SK-N-MC (cell line): ENCODE results near the gene PHACTR3.

Experiments used
- DNase-seq: peaks from one replicate; pipeline ENCODE4 v3.0.0-alpha.2; 2011; ENCODE audit warnings: low read depth, low spot score
- H3K27ac ChIP-seq: fragments of 200-600 bp; sonication (generic); 2 replicates; pipeline ENCODE4 v1.5.1; 2016; ENCODE audit warnings: mixed run types
- H3K36me3 ChIP-seq: fragments of 200-600 bp; sonication (generic); 2 replicates; pipeline ENCODE4 v1.6.1; 2017; ENCODE audit warnings: antibody characterized with exemption, low read length, mixed read lengths; ENCODE audit not compliant: insufficient read depth
- H3K4me3 ChIP-seq: fragments of 200-600 bp; sonication (generic); 2 replicates; pipeline ENCODE4 v1.5.1; 2016
- H3K9ac ChIP-seq: fragments of 200-600 bp; sonication (generic); 2 replicates; pipeline ENCODE4 v1.8.0; 2017; ENCODE audit warnings: mixed run types, mixed read lengths; ENCODE audit not compliant: insufficient read length
- H3K9me3 ChIP-seq: fragments of 200-600 bp; sonication (generic); 2 replicates; pipeline ENCODE4 v1.6.1; 2017; ENCODE audit warnings: low read depth, mild to moderate bottlenecking, antibody characterized with exemption, low read length, moderate library complexity, mixed read lengths
- EZH2 ChIP-seq: fragments of 200-600 bp; sonication (generic); IDR thresholded peaks from one replicate; pipeline ENCODE4 v1.6.1; 2017; ENCODE audit warnings: antibody characterized with exemption
- FOXP2 ChIP-seq: optimal IDR thresholded peaks from 2 replicates; pipeline ENCODE3; 2011; ENCODE audit warnings: mild to moderate bottlenecking, moderate library complexity; ENCODE audit not compliant: insufficient read depth; ENCODE audit errors: extremely low read length, control extremely low read depth
- POLR2AphosphoS5 ChIP-seq: IDR thresholded peaks from 2 replicates; pipeline ENCODE4 v1.6.1; 2012; ENCODE audit warnings: mild to moderate bottlenecking, low read depth, low read length, borderline replicate concordance

Gene PHACTR3

DNA sequence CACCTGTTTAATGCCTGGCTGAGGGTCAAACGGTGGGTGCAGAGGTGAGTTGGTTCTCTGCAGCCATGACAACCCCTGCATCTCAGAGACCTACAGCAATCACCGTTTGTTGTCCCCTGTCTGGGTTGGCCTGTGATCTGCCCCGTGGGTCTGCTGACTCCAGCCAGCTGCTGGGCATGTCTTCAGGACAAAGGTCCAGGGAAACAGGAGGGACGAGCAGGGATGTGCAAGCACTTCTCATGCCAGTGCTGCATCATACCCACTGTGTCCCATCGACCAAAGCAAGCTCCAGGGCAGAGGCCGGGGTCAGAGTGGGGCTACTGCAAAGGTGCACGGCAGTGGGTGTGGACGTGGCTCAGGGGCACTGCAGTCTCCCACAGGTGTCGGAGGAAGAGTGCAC is 150.2 kb downstream of the PHACTR3 start:
- no peak for DNase-seq
- H3K27ac ChIP-seq: no peak overlapping the region
- H3K4me3 ChIP-seq: no peak overlapping the region
- TF ChIP-seq FOXP2 (no peak), POLR2AphosphoS5 (no peak), EZH2 (no peak)
- no peaks in the 10 kb centered on the region for H3K36me3 ChIP-seq
- no peak overlapping the region for H3K9ac ChIP-seq
- no peaks in the 10 kb centered on the region for H3K9me3 ChIP-seq

DNA sequence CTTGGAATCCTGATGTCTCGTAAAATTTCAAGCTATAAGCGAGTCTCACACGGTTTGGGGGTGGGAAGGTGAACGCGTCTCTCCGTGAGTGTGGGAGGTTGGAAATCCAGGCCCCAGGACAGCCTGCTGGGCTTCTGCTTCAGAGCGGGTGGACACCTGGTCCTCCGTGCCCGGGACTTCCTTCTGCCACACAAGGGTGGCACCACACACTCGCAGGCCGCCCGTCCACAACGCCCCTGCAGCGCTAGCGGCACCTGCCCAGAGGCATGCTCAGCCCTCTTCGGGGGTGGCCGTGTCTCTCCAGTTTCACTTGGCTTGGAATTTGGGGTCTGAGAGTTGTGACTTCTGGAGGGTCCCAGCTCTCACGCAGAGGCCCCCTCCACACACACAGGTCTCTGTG is 151.9 kb downstream of the PHACTR3 start:
- Histone ChIP-seq H3K27ac (no peak overlapping the region), H3K9me3 (no peaks in the 10 kb centered on the region), H3K4me3 (no peak overlapping the region), H3K9ac (no peak overlapping the region), H3K36me3 (no peaks in the 10 kb centered on the region)
- DNase-seq: no peak
- TF ChIP-seq EZH2 (no peak), FOXP2 (no peak), POLR2AphosphoS5 (no peak)

DNA sequence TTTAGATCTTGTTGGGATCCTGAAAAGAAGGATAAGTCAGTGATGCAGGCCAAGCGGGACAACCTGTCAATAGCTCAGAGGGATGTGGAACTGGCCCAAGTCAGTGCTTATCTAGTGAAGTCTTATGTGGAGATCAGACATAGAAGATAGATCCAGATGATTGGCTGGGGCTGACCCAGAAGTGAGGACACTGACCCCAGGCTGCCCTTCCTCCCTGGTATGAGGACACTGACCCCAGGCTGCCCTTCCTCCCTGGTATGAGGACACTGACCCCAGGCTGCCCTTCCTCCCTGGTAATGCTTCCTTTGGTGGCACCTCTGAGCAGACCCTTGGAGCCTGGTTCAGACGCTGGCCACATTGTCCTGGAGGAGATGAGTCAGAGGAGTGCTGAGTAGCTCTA is 159.7 kb downstream of the PHACTR3 start:
- no peak overlapping the region for H3K9ac ChIP-seq

DNA sequence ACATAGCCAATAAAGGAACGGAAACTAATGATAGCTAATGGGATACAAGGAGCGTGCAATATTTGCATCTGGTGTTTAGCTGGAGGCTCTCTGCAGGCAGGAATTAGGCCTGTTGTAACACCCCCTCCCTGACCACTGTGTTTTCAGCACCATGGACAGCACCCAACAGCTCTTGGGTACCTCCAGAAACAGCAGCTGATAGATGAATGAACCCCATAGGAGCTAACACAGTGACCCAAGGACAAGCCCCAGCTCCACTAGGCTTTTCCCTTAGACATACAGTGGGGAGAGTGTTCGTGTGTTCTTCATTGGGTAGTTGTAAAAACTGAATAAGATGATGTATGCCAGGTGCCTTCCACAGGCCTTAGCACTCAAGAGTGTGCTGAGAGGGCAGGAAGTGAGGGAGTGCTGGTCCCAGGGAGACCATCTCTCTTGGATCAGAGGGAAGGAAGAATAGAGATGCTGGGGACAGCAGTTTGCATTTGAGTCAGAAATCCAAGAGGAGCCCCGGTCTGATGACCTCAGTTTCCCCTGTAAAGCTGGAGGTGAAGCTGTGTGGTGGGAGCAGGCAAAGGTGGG is 161.3 kb downstream of the PHACTR3 start:
- Histone ChIP-seq H3K9ac (no peak overlapping the region), H3K4me3 (no peak overlapping the region), H3K9me3 (no peaks in the 10 kb centered on the region), H3K27ac (no peak overlapping the region), H3K36me3 (no peaks in the 10 kb centered on the region)
- TF ChIP-seq POLR2AphosphoS5 (no peak), FOXP2 (no peak), EZH2 (no peak)
- DNase-seq: no peak

More for the DNA sequence above, 159.7 kb downstream of the PHACTR3 start:
- TF ChIP-seq FOXP2 (no peak), POLR2AphosphoS5 (no peak), EZH2 (no peak)
- Histone ChIP-seq H3K4me3 (no peak overlapping the region), H3K27ac (no peak overlapping the region), H3K36me3 (no peaks in the 10 kb centered on the region), H3K9me3 (no peaks in the 10 kb centered on the region)
- DNase-seq: no peak

DNA sequence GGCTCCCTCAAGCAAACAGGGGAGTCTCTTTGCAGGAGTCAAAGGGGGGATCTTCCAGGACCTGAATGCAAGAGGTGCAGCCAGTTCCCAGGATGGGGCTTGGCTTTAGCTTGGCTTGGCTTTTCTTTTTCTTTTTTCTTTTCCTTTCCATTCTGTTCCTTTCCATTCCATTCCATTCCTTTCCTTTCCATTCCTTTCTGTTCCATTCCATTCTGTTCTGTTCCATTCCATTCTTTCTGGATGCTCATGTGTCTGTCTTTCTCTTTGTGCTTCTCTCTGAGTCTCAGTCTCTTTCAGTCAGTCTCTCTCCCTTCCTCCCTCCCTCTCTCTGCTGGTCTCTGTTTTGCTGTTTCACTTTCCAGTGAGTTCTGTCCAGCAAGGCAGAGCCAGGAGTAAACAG is 163.3 kb downstream of the PHACTR3 start:
- DNase-seq: no peak
- H3K4me3 ChIP-seq: no peak overlapping the region
- no peak overlapping the region for H3K9ac ChIP-seq
- no peak overlapping the region for H3K27ac ChIP-seq
- H3K36me3 ChIP-seq: no peaks in the 10 kb centered on the region
- TF ChIP-seq POLR2AphosphoS5: no peak
- TF ChIP-seq EZH2: no peak
- no peak for TF ChIP-seq FOXP2
- H3K9me3 ChIP-seq: no peaks in the 10 kb centered on the region

DNA sequence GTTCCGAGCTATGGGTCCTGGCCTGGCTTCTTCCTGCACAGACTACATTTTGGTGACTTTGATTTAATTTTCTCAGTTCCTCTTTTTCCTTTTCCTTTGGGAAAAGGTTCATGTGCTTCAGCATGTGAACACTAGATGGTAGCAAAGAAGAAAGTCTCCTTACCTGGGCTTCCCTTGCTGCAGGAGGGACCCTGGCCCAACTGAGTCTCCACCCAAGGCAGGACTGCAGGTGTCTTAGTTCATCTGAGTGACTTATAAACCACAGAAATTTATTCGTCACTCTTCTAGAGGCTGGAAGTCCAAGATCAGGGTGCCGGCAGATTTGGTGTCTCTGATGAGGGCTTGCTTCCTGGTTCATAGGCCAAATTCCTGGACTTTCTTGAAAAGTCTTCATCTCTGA is 165.9 kb downstream of the PHACTR3 start:
- H3K9me3 ChIP-seq: no peaks in the 10 kb centered on the region
- H3K36me3 ChIP-seq: no peaks in the 10 kb centered on the region
- H3K27ac ChIP-seq: no peak overlapping the region
- TF ChIP-seq FOXP2 (no peak), POLR2AphosphoS5 (no peak), EZH2 (no peak)
- DNase-seq: no peak
- no peak overlapping the region for H3K4me3 ChIP-seq
- H3K9ac ChIP-seq: no peak overlapping the region

DNA sequence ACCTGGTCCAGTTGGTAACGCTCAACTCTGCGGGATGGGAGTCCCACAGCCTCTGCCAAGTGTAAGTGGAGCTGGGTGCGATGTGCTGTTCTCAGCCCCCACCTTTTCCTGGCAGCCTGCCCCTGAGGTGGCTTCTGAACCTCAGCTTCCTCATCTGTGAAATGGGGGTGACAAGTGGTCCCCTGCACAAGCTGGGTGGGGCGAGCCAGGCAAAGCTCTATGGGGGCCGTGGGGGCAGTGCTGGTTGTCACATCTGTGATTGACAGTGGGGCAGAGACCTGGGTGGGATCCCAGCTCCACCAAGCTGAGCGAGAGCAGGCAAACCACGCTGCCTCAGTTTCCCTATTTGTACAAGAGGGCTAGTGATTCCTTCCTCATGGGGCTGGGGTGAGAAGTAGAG is 166.5 kb downstream of the PHACTR3 start:
- no peak for DNase-seq
- no peak overlapping the region for H3K4me3 ChIP-seq
- no peak overlapping the region for H3K9ac ChIP-seq
- H3K36me3 ChIP-seq: no peaks in the 10 kb centered on the region
- TF ChIP-seq EZH2: no peak
- no peak for TF ChIP-seq FOXP2
- TF ChIP-seq POLR2AphosphoS5: no peak
- no peaks in the 10 kb centered on the region for H3K9me3 ChIP-seq
- no peak overlapping the region for H3K27ac ChIP-seq

DNA sequence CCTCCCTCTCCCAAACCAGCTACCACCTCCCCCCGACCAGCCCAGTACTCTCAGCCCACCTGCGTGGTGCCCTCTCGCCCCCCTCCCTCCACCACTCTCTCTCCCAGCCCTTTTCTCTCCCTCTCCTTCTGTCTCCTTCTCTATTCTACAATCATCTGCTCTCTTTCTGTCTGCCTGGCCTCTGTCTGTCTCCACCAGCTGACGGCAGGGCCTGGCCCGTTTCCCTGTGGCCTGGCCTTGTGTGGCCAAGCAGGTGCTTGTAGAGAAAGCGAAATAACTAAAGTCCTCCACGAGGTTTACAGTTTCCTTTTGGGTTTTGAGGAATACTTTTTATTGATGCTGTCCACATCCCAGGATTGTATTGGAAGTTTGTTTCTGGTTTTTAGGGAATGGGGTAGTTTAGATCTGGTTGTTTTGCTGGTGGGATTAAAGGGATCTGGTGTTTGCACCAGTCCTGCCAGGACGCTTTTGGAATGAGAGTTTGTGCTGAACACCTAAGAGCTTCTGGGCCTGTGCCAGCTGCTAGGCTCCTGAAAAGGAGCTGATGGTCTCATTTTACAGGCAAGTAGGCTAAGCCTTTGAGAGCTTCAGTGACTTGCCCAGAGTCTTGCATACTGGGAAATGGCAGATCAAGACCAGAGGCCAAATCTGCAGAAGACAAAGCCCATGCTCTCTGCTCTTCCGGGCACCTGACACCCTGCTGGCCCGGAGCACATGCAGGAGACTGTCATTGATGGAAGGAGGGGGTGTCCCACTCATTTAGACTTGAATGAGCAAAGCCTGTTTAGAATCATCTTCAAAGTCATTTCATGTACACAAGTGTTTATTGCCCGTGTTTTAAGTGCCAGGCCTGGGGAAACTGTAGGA is 167.4 kb downstream of the PHACTR3 start:
- Histone ChIP-seq H3K27ac (no peak overlapping the region), H3K9ac (no peak overlapping the region), H3K4me3 (no peak overlapping the region), H3K36me3 (no peaks in the 10 kb centered on the region), H3K9me3 (no peaks in the 10 kb centered on the region)
- DNase-seq: no peak
- TF ChIP-seq POLR2AphosphoS5 (no peak), EZH2 (no peak), FOXP2 (no peak)
